ENCODE results near the gene PPP1R15A. TPM values are rescaled to one million over a fixed set of nuclear protein-coding genes. Genes with fewer than 3 reads are reported as not detected.
"Not testable (repeated sequence)": the region's sequence is repeated elsewhere in the genome, so short reads cannot be mapped to it uniquely, and the experiment has no call there.

Gene PPP1R15A
- total RNA-seq, 1 experiment from 2014 or later, result 17.0 TPM

- Mint-ChIP-seq H3K9me3 (no peaks in the 10 kb centered on the region), H3K27ac (no peak overlapping the region), H3K27me3 (ENCODE audit: low read depth) (no peaks in the 10 kb centered on the region), H3K4me3 (no peak overlapping the region), H3K4me1 (peaks cover 20% of the 10 kb centered on the region), H3K36me3 (peaks cover 13% of the 10 kb centered on the region)
- no peak for ATAC-seq
- no peak for DNase-seq (ENCODE audit: low spot score)
- POLR2A ChIA-PET, result interaction anchor here (0.7 to 1.6 kb wide), 2 partner anchors 21 to 85 kb away, joined by 3 to 5 read pairs; partner anchors contain the start of gene NUCB1
- CTCF ChIA-PET, result interaction anchor here (1.0 to 3.2 kb wide), 2 partner anchors 84 to 91 kb away, joined by 4 to 21 read pairs; no protein-coding TSS in a partner anchor
- TF ChIP-seq, protein P1, sequence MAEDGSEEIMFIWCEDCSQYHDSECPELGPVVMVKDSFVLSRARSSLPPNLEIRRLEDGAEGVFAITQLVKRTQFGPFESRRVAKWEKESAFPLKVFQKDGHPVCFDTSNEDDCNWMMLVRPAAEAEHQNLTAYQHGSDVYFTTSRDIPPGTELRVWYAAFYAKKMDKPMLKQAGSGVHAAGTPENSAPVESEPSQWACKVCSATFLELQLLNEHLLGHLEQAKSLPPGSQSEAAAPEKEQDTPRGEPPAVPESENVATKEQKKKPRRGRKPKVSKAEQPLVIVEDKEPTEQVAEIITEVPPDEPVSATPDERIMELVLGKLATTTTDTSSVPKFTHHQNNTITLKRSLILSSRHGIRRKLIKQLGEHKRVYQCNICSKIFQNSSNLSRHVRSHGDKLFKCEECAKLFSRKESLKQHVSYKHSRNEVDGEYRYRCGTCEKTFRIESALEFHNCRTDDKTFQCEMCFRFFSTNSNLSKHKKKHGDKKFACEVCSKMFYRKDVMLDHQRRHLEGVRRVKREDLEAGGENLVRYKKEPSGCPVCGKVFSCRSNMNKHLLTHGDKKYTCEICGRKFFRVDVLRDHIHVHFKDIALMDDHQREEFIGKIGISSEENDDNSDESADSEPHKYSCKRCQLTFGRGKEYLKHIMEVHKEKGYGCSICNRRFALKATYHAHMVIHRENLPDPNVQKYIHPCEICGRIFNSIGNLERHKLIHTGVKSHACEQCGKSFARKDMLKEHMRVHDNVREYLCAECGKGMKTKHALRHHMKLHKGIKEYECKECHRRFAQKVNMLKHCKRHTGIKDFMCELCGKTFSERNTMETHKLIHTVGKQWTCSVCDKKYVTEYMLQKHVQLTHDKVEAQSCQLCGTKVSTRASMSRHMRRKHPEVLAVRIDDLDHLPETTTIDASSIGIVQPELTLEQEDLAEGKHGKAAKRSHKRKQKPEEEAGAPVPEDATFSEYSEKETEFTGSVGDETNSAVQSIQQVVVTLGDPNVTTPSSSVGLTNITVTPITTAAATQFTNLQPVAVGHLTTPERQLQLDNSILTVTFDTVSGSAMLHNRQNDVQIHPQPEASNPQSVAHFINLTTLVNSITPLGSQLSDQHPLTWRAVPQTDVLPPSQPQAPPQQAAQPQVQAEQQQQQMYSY (CRISPR knock-in tag; IDR thresholded peaks at IDR 0.05), result no peak
Observed at GRCh38 chr19:48879025-48879637, 6.9 kb downstream of the PPP1R15A start.

DNA sequence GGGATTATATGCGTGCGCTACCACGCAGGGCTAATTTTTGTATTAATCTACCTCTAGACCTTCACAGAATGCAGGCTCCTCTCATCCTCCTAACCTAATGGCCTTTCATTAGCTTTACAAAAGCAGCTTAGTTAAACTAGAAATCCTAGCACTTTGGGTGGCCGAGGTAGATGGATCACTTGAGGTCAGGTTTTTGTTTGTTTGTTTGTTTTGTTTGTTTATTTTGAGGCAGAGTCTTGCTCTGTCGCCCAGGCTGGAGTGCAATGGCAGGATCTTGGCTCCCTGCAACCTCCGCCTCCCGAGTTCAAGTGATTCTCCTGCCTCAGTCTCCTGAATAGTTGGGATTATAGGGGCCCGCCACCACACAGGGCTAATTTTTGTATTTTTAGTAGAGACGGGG lies 7.5 kb downstream of the PPP1R15A start:
- Mint-ChIP-seq H3K27ac (peak overlapping the region; percentile 78), H3K4me1 (peaks cover 16% of the 10 kb centered on the region)
- POLR2A ChIA-PET, result interaction anchor here (0.7 to 1.6 kb wide), 2 partner anchors 20 to 84 kb away, joined by 5 read pairs; partner anchors contain the start of gene NUCB1
- TF ChIP-seq ZNF121 (CRISPR knock-in tag; IDR thresholded peaks at IDR 0.05), result 0 out of 2 replicates have a peak, but pooled peaks have one; percentile 33
- TF ChIP-seq, protein P2, sequence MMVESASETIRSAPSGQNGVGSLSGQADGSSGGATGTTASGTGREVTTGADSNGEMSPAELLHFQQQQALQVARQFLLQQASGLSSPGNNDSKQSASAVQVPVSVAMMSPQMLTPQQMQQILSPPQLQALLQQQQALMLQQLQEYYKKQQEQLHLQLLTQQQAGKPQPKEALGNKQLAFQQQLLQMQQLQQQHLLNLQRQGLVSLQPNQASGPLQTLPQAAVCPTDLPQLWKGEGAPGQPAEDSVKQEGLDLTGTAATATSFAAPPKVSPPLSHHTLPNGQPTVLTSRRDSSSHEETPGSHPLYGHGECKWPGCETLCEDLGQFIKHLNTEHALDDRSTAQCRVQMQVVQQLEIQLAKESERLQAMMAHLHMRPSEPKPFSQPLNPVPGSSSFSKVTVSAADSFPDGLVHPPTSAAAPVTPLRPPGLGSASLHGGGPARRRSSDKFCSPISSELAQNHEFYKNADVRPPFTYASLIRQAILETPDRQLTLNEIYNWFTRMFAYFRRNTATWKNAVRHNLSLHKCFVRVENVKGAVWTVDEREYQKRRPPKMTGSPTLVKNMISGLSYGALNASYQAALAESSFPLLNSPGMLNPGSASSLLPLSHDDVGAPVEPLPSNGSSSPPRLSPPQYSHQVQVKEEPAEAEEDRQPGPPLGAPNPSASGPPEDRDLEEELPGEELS (CRISPR knock-in tag; IDR thresholded peaks at IDR 0.05), result peak; percentile 77; the same call in 1 of the 2 replicates
- CTCF ChIA-PET, result interaction anchor here (1.0 to 3.2 kb wide), 2 partner anchors 84 to 91 kb away, joined by 4 to 21 read pairs; no protein-coding TSS in a partner anchor
- H3K27me3 Mint-ChIP-seq (ENCODE audit: low read depth); DNase-seq (ENCODE audit: low spot score); H3K4me3 Mint-ChIP-seq; H3K36me3 Mint-ChIP-seq; H3K9me3 Mint-ChIP-seq: not testable (repeated sequence)
- peak; percentile 7; the same call in 1 of the 2 replicates for ATAC-seq

DNA sequence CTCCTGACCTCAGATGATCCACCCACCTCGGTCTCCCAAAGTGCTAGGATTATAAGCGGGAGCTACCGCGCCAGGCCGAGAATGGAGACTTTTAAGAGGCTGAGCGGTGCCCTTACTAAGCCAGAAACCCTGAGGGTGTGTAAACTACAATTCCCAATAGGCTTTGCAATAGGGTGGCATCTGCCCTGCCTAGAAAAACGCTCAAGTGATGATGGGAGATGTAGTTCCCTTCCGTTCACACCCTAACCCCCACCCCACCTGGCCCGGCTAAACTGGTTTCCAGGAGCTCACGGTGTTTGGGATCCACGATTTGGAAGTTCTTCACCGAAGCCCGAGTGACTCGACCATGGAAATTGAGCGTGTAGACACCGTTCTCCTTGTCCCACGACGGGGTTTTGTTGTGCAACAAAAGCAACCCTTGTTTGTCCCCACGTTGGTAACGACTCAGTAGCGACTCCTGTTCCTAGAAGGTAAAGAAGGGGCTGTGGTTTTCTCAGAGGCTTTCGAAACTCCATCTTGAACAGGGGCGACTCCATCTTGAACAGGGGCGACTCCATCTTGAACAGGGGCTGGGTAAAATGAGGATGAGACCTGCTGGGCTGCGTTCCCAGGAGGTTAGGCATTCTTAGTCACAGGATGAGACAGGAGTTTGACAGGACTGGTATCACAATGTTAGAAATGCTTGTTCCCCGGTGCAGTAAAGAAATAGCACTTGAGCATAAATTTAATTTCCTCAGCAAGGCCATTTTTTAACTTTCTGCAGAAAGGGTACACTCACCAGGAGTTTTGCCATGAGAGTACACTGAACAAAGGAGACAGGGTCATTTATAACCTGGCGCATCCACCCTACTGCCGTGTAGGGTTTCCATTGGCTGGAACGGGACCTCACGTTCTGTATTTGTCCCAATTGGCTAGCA lies 9.8 kb downstream of the PPP1R15A start:
- Mint-ChIP-seq H3K4me1 (peaks cover 19% of the 10 kb centered on the region), H3K27ac (no peak overlapping the region; the same call in 1 of the 2 replicates), H3K36me3 (no peaks in the 10 kb centered on the region), H3K9me3 (no peaks in the 10 kb centered on the region), H3K27me3 (ENCODE audit: low read depth) (no peaks in the 10 kb centered on the region), H3K4me3 (no peak overlapping the region)
- peak; percentile 89 for ATAC-seq
- DNase-seq (ENCODE audit: low spot score), result peak; percentile 73
- CTCF ChIA-PET, result interaction anchor here (0.5 to 3.2 kb wide), 10 partner anchors 10 to 216 kb away, joined by 3 to 21 read pairs (median 4); partner anchors contain the start of genes GYS1, PPP1R15A and RUVBL2
- POLR2A ChIA-PET, result interaction anchor here (0.6 to 2.6 kb wide), 3 partner anchors 10 to 17 kb away, joined by 3 to 12 read pairs (median 7); partner anchors contain the start of genes PPP1R15A and TULP2
- TF ChIP-seq E2F5 (CRISPR knock-in tag; IDR thresholded peaks at IDR 0.05) (no peak), ZNF263 (CRISPR knock-in tag; IDR thresholded peaks at IDR 0.05; ENCODE audit: low read depth) (no peak), ARID4B (CRISPR knock-in tag; IDR thresholded peaks at IDR 0.05; ENCODE audit: borderline replicate concordance) (no peak), NFYB (CRISPR knock-in tag; conservative IDR thresholded peaks at IDR 0.05; ENCODE audit: low read depth) (no peak), NR3C1 (CRISPR knock-in tag; conservative IDR thresholded peaks at IDR 0.05; ENCODE audit: low read depth) (no peak), HMGXB4 (CRISPR knock-in tag; IDR thresholded peaks at IDR 0.05) (no peak), HMGA2 (CRISPR knock-in tag; IDR thresholded peaks at IDR 0.05) (no peak)
- TF ChIP-seq, protein P3, sequence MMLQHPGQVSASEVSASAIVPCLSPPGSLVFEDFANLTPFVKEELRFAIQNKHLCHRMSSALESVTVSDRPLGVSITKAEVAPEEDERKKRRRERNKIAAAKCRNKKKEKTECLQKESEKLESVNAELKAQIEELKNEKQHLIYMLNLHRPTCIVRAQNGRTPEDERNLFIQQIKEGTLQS (CRISPR knock-in tag; conservative IDR thresholded peaks at IDR 0.05), result no peak
- TF ChIP-seq, protein P4, sequence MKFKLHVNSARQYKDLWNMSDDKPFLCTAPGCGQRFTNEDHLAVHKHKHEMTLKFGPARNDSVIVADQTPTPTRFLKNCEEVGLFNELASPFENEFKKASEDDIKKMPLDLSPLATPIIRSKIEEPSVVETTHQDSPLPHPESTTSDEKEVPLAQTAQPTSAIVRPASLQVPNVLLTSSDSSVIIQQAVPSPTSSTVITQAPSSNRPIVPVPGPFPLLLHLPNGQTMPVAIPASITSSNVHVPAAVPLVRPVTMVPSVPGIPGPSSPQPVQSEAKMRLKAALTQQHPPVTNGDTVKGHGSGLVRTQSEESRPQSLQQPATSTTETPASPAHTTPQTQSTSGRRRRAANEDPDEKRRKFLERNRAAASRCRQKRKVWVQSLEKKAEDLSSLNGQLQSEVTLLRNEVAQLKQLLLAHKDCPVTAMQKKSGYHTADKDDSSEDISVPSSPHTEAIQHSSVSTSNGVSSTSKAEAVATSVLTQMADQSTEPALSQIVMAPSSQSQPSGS (CRISPR knock-in tag; IDR thresholded peaks at IDR 0.05; ENCODE audit: borderline replicate concordance, low read depth), result no peak
